Uterus (tissue), 4 donors: Measurements from ENCODE around the gene VAV3. TPM values are rescaled to one million over a fixed set of nuclear protein-coding genes. Genes with fewer than 3 reads are reported as not detected.

Experiments
- DNase-seq, 2 donors: peaks; one replicate each; pipeline ENCODE4 v3.0.0-alpha.2; 2019 to 2020
- H3K27ac ChIP-seq, 2 donors: fragments of 200-600 bp; sonication (generic); 1 replicate in 1 of 2; 2 replicates in 1 of 2; pipeline ENCODE4 v1.5.1; 2016 to 2018
- H3K27me3 ChIP-seq, 2 donors: fragments of 200-600 bp; sonication (generic); one replicate each; pipeline ENCODE4 v1.5.1; 2018 to 2019; ENCODE audit warnings: control low read depth in 1 of 2
- H3K36me3 ChIP-seq, 2 donors: fragments of 200-600 bp; sonication (generic); one replicate each; pipeline ENCODE4 v1.5.1; 2019; ENCODE audit warnings: control low read depth in 1 of 2
- H3K4me1 ChIP-seq, 2 donors: fragments of 200-600 bp; sonication (generic); one replicate each; pipeline ENCODE4 v1.5.1; 2018 to 2019; ENCODE audit warnings: control low read depth in 1 of 2
- H3K4me3 ChIP-seq, 2 donors: fragments of 200-600 bp; sonication (generic); 1 replicate in 1 of 2; 2 replicates in 1 of 2; pipeline ENCODE4 v1.5.1; 2018 to 2019; ENCODE audit warnings: mild to moderate bottlenecking in 1 of 2
- H3K9me3 ChIP-seq, 2 donors: fragments of 200-600 bp; sonication (generic); one replicate each; pipeline ENCODE4 v1.5.1; 2019; ENCODE audit warnings: control low read depth in 1 of 2
- POLR2A ChIP-seq, 2 donors: fragments of 450-650 bp; IDR thresholded peaks; one replicate each; pipeline ENCODE4 v1.6.1; 2016; ENCODE audit warnings: antibody characterized with exemption in 2 of 2, mild to moderate bottlenecking in 1 of 2, moderate library complexity in 1 of 2
- intact Hi-C: fragments of 100-400 bp; cut with DNase I; formaldehyde crosslinking; loops from one replicate; pipeline ENCODE4 v1.15.1; 2023; ENCODE audit warnings: low total_unique reads
- total RNA-seq, 4 donors: library from RNA; depleted of rRNA in 3 of 4; stranded (reverse); fragments of >200 nt in 3 of 4; gene quantifications; one replicate each; pipeline versions ENCODE4 v1.1.0 to v1.2.4, GENCODE V29; 2014 to 2023
- TF ChIP-seq, protein P1 (sequence below), 4 experiments: fragments of 200-600 bp in 2 of 4; fragments of 450-650 bp in 2 of 4; sonication (generic) in 2 of 4; IDR thresholded peaks; one replicate each; pipeline ENCODE4 v1.5.1; 2016 to 2019; ENCODE audit warnings: antibody characterized with exemption in 4 of 4, mild to moderate bottlenecking in 2 of 4, moderate library complexity in 1 of 4
- donor health status: DM: yes; HTN: yes; CAD: no.

The VAV3 gene
- total RNA-seq, 4 donors from 2014 or later = 0.88 to 22.5 (median 8.6) TPM

DNA sequence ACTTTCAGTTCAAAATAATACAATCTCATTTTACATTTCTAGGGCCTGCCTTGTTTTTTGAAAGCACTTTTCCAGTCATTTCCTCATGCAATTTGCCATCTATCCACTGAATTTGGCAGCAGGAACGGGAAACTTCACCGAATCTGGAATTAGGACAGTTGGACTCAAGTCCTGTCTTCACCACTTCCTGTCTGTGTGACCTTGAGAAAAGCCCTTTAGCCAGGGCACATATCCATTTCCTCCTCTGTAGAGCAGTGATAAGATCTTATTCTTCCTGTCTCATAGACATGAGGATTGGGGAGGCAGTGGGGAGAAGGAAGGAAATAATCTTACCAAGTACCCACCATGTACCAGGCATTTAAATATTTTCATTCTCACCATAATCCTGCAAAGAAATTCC, 12.0 kb downstream of the VAV3 start:
- H3K4me3 ChIP-seq = no peak overlapping the region
- H3K9me3 ChIP-seq = no peaks in the 10 kb centered on the region
- H3K27me3 ChIP-seq = no peaks in the 10 kb centered on the region
- intact Hi-C loops = no loop called here
- H3K27ac ChIP-seq = no peak overlapping the region
- no peaks in the 10 kb centered on the region for H3K4me1 ChIP-seq
- H3K36me3 ChIP-seq = no peaks in the 10 kb centered on the region
- TF ChIP-seq, protein P1, sequence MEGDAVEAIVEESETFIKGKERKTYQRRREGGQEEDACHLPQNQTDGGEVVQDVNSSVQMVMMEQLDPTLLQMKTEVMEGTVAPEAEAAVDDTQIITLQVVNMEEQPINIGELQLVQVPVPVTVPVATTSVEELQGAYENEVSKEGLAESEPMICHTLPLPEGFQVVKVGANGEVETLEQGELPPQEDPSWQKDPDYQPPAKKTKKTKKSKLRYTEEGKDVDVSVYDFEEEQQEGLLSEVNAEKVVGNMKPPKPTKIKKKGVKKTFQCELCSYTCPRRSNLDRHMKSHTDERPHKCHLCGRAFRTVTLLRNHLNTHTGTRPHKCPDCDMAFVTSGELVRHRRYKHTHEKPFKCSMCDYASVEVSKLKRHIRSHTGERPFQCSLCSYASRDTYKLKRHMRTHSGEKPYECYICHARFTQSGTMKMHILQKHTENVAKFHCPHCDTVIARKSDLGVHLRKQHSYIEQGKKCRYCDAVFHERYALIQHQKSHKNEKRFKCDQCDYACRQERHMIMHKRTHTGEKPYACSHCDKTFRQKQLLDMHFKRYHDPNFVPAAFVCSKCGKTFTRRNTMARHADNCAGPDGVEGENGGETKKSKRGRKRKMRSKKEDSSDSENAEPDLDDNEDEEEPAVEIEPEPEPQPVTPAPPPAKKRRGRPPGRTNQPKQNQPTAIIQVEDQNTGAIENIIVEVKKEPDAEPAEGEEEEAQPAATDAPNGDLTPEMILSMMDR (IDR thresholded peaks at IDR 0.05) = no peak
- TF ChIP-seq POLR2A (IDR thresholded peaks at IDR 0.05) = no peak
- DNase-seq = no peak

DNA sequence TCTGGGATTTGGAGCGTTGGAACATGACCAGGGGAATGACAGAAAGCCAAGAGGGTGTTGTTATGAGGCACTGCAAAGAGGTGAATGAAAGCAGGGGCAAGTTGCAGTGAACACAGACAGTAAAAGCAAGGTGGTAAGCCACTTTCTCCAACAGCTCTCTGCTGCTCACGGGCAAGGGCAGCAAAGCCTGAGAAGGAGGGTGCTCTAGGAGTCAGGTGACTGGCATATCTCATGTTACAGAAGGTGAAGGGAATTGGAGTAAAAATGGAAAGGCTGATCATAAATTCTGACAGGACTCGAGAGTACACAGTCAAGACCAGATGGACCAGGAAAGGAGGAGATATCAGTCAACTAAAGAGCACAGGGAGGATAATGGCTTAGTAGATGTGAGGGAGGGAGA, 14.5 kb downstream of the VAV3 start:
- H3K27me3 ChIP-seq = no peaks in the 10 kb centered on the region
- no peak for DNase-seq
- no peak for TF ChIP-seq POLR2A (IDR thresholded peaks at IDR 0.05)
- TF ChIP-seq, protein P1 (IDR thresholded peaks at IDR 0.05) = no peak
- no peaks in the 10 kb centered on the region for H3K4me1 ChIP-seq
- intact Hi-C loops = no loop called here
- no peaks in the 10 kb centered on the region for H3K9me3 ChIP-seq
- H3K36me3 ChIP-seq = no peaks in the 10 kb centered on the region
- H3K27ac ChIP-seq = no peak overlapping the region
- no peak overlapping the region for H3K4me3 ChIP-seq

DNA sequence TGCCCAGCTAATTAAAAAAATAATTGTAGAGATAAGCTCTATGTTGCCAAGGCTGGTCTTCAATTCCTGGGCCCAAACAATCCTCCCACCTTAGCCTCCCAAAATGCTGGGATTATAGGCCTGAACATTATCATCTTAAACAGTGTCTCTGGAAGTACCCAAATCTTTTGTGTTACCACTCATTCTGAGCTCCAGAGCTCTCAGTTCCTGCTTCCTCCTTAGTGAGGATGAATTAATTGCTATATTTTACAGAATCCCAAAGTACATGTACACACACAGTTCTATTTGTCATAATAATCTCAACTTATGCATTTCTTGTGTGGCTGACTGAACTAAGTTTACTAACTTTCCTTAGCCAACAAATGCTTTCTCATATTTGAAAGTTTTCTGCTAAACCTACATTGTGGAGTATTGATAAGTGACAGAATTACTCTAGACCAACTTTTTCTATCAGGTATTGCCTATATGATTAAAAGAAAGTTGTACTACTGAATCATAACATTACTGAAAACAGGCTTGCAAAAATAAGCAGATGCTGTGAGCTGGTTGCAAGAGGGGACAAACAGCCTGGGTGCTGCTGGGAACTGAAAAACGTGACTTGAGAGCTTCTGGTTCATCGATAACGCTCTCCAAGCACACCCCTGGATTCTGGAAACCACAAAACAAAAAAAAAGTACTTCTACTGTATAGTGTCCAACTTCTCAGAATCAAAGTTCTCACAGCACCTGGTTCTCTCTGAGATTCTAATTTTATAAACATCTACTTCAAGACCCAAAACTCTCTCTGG, 15.3 kb downstream of the VAV3 start:
- no peak for DNase-seq
- H3K4me3 ChIP-seq = no peak overlapping the region
- H3K36me3 ChIP-seq = no peaks in the 10 kb centered on the region
- no peaks in the 10 kb centered on the region for H3K27me3 ChIP-seq
- H3K27ac ChIP-seq = no peak overlapping the region
- intact Hi-C loops = no loop called here
- H3K4me1 ChIP-seq = no peaks in the 10 kb centered on the region
- no peaks in the 10 kb centered on the region for H3K9me3 ChIP-seq
- no peak for TF ChIP-seq POLR2A (IDR thresholded peaks at IDR 0.05)
- TF ChIP-seq, protein P1 (IDR thresholded peaks at IDR 0.05) = no peak

DNA sequence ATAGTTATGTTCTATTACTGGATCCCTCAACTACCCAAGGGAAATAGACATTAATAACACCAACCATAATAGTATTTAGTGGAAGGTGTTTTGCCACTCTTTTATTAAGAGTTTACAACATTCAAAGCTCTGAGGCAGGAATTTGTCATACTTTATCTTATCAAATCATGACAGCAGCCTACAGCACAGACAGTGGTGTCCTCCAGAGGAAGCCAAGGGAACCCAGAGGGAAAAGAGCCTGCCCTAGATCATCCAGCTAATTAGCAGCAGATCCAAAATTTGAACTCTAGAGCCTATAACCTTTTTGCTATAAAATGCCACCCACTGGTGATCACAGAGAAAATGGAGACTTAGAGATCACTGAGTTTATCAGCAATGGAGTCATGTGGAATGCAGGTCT, 18.2 kb downstream of the VAV3 start:
- DNase-seq = no peak
- H3K27me3 ChIP-seq = no peaks in the 10 kb centered on the region
- H3K27ac ChIP-seq = no peak overlapping the region
- H3K4me1 ChIP-seq = no peaks in the 10 kb centered on the region
- intact Hi-C loops = no loop called here
- H3K36me3 ChIP-seq = no peaks in the 10 kb centered on the region
- TF ChIP-seq POLR2A (IDR thresholded peaks at IDR 0.05) = no peak
- TF ChIP-seq, protein P1 (IDR thresholded peaks at IDR 0.05) = no peak
- H3K4me3 ChIP-seq = no peak overlapping the region
- no peaks in the 10 kb centered on the region for H3K9me3 ChIP-seq

GRCh38 chr1:107943694-107944093, 21.3 kb downstream of the VAV3 start:
- H3K27ac ChIP-seq = no peak overlapping the region
- no peak for TF ChIP-seq POLR2A (IDR thresholded peaks at IDR 0.05)
- TF ChIP-seq, protein P1 (IDR thresholded peaks at IDR 0.05) = no peak
- no peaks in the 10 kb centered on the region for H3K9me3 ChIP-seq
- H3K36me3 ChIP-seq = no peaks in the 10 kb centered on the region
- intact Hi-C loops = no loop called here
- no peaks in the 10 kb centered on the region for H3K4me1 ChIP-seq
- no peak overlapping the region for H3K4me3 ChIP-seq
- no peaks in the 10 kb centered on the region for H3K27me3 ChIP-seq
- no peak for DNase-seq
